IPS DF 4.7 (cell line): ENCODE measurements around the gene DSE.
"Not testable (repeated sequence)": the region's sequence is repeated elsewhere in the genome, so short reads cannot be mapped to it uniquely, and the experiment has no call there.

Experiments used
- DNase-seq: peaks from one replicate; pipeline ENCODE4 v3.0.0-alpha.2; 2013; ENCODE audit warnings: low spot score; ENCODE audit errors: extremely low read depth

Gene DSE

GRCh38 chr6:116370760-116371119, at the start of gene DSE:
TSS of gene DSE (plus strand) at chr6:116370947. CDS start at chr6:116399251, 28,304 bp downstream.
- DNase-seq: peak; percentile 38

- DNase-seq: not testable (repeated sequence)
Measured at GRCh38 chr6:116321933-116322332, 48.8 kb upstream of the DSE start.

- DNase-seq: no peak
Measured at GRCh38 chr6:116323863-116324262, 46.9 kb upstream of the DSE start.

GRCh38 chr6:116325634-116326132, 45.1 kb upstream of the DSE start:
- DNase-seq: not testable (repeated sequence)

- DNase-seq: no peak
Measured at GRCh38 chr6:116326181-116326671, 44.5 kb upstream of the DSE start.

GRCh38 chr6:116326996-116327395, 43.8 kb upstream of the DSE start:
- no peak for DNase-seq

- peak; percentile 64 for DNase-seq
Measured at GRCh38 chr6:116327803-116328527, 42.8 kb upstream of the DSE start.

- no peak for DNase-seq
Measured at GRCh38 chr6:116328528-116328903, 42.2 kb upstream of the DSE start.

- no peak for DNase-seq
Measured at GRCh38 chr6:116329156-116329555, 41.6 kb upstream of the DSE start.

- DNase-seq: no peak
Measured at GRCh38 chr6:116330511-116330910, 40.2 kb upstream of the DSE start.

GRCh38 chr6:116332096-116332495, 38.7 kb upstream of the DSE start:
- no peak for DNase-seq

GRCh38 chr6:116334638-116335409, 35.9 kb upstream of the DSE start:
- DNase-seq: not testable (repeated sequence)

- no peak for DNase-seq
Measured at GRCh38 chr6:116335612-116336215, 35.0 kb upstream of the DSE start.

- DNase-seq: no peak
Measured at GRCh38 chr6:116338943-116339342, 31.8 kb upstream of the DSE start.

- not testable (repeated sequence) for DNase-seq
Measured at GRCh38 chr6:116340625-116341024, 30.1 kb upstream of the DSE start.

- no peak for DNase-seq
Measured at GRCh38 chr6:116349216-116349615, 21.5 kb upstream of the DSE start.

GRCh38 chr6:116351101-116351500, 19.6 kb upstream of the DSE start:
- no peak for DNase-seq

GRCh38 chr6:116352515-116353471, 18.0 kb upstream of the DSE start:
- DNase-seq: no peak

- DNase-seq: no peak
Measured at GRCh38 chr6:116354236-116354635, 16.5 kb upstream of the DSE start.

GRCh38 chr6:116355796-116356195, 15.0 kb upstream of the DSE start:
- DNase-seq: no peak

GRCh38 chr6:116359131-116359530, 11.6 kb upstream of the DSE start:
- DNase-seq: no peak
